ENCODE results near the gene CCDC7. TPM values are rescaled to one million over a fixed set of nuclear protein-coding genes. Genes with fewer than 3 reads are reported as not detected.
"Not testable (repeated sequence)": the region's sequence is repeated elsewhere in the genome, so short reads cannot be mapped to it uniquely, and the experiment has no call there.

The CCDC7 gene
- total RNA-seq, 4 donors from 2014 or later = 15.1 to 72.3 (median 22.6) TPM

DNA sequence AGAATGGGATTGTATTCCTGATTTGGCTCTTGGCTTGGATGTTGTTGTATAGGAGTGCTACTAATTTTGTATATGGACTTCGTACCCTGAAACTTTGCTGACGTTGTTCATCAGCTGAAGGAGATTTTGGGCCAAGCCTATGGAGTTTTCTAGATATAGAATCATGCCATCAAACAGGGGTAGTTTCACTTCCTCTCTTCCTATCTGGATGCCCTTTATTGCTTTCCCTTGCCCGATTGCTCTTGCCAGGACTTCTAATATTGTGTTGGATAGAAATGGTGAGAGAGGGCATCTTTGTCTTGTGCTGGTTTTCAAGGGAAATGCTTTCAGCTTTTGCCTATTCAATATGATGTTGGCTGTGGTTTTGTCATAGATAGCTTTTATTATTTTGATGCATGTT lies 92.3 kb downstream of the CCDC7 start:
- intact Hi-C loops (cut with DNase I) = no loop called here
- TF ChIP-seq, protein P1, sequence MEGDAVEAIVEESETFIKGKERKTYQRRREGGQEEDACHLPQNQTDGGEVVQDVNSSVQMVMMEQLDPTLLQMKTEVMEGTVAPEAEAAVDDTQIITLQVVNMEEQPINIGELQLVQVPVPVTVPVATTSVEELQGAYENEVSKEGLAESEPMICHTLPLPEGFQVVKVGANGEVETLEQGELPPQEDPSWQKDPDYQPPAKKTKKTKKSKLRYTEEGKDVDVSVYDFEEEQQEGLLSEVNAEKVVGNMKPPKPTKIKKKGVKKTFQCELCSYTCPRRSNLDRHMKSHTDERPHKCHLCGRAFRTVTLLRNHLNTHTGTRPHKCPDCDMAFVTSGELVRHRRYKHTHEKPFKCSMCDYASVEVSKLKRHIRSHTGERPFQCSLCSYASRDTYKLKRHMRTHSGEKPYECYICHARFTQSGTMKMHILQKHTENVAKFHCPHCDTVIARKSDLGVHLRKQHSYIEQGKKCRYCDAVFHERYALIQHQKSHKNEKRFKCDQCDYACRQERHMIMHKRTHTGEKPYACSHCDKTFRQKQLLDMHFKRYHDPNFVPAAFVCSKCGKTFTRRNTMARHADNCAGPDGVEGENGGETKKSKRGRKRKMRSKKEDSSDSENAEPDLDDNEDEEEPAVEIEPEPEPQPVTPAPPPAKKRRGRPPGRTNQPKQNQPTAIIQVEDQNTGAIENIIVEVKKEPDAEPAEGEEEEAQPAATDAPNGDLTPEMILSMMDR (IDR thresholded peaks at IDR 0.05) = no peak
- TF ChIP-seq POLR2A (IDR thresholded peaks at IDR 0.05; ENCODE audit: low read depth) = no peak
- no peak for TF ChIP-seq EP300 (IDR thresholded peaks at IDR 0.05)
- TF ChIP-seq POLR2AphosphoS5 (IDR thresholded peaks at IDR 0.05) = no peak

DNA sequence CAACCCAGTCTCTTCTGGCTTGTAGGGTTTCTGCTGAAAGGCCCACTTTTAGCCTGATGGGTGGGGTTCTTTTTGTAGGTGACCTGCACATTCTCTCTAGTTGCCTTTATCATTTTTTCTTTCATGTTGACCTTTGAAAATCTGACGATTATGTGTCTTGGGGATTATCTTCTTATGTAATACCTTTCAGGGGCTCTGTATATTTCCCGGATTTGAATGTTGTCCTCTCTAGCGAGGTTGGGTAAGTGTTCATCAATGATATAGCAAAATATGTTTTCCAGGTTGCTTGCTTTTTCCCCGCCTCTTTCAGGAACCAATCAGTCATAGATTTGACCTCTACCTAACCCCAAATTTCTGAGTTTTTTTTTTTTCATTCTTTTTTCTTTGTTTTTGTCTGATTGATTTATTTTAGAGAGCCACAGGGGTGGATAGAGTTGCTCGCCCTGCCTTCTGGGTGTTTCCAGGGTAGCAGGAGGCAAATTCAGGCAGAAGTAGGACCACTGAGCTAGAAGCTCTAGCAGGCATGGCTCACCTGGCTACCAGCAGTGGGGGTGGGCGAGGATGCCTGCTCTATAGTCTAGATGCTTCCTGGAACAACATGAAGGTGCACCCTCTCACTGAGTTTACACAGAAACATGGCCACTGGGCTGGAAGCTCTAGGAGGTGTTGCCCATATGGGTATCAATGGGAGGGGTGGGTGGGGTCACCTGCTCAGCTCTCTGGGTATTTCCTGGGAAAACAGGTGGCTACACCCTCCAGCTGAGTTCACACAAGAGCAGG lies 94.9 kb downstream of the CCDC7 start:
- Histone ChIP-seq H3K4me3 (no peak overlapping the region), H3K27me3 (no peaks in the 10 kb centered on the region), H3K36me3 (no peaks in the 10 kb centered on the region), H3K9me3 (no peaks in the 10 kb centered on the region), H3K4me1 (no peaks in the 10 kb centered on the region), H3K27ac (replicated peaks in 1 of 4) (no peak overlapping the region)
- intact Hi-C loops (cut with DNase I) = no loop called here
- TF ChIP-seq, protein P1 (IDR thresholded peaks at IDR 0.05) = no peak
- TF ChIP-seq POLR2AphosphoS5 (IDR thresholded peaks at IDR 0.05) (no peak), EP300 (IDR thresholded peaks at IDR 0.05) (no peak), POLR2A (IDR thresholded peaks at IDR 0.05; ENCODE audit: low read depth) (no peak)
- DNase-seq (ENCODE audit: extremely low spot score) = no peak
- 94% methylated on average over 6 of the region's 6 CpGs for WGBS

More for the DNA sequence above, 92.3 kb downstream of the CCDC7 start:
- H3K4me3 ChIP-seq = no peak overlapping the region
- no peaks in the 10 kb centered on the region for H3K27me3 ChIP-seq
- H3K36me3 ChIP-seq = no peaks in the 10 kb centered on the region
- H3K27ac ChIP-seq (replicated peaks in 1 of 4) = no peak overlapping the region
- peaks cover 0 to 10% (median 4%) of the 10 kb centered on the region in 4 donors for H3K9me3 ChIP-seq
- no peaks in the 10 kb centered on the region for H3K4me1 ChIP-seq
- DNase-seq (ENCODE audit: extremely low spot score) = no peak
- 86% methylated on average over 3 of the region's 3 CpGs for WGBS

DNA sequence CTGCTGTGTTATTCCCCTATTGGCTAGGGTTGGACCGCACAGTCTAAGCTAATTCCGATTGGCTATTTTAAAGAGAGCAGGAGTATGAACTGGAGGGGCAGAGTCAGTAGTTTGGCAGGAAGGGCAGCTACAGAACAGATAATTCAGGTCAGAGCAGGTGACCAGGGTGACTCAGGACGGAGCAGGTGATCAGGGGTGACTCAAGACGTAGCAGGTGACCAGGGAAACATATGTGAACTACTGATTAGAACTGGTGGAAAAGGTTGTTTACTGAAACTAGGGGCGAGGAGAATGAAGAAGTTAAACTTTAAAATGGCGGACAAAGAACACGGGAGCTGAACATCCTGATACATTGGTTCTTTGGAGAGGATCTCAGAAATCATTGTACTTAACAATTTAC lies 102.3 kb downstream of the CCDC7 start:
- H3K36me3 ChIP-seq = peaks cover 0 to 15% (median 2%) of the 10 kb centered on the region in 4 donors
- H3K9me3 ChIP-seq = peaks cover 0 to 3% (median 0%) of the 10 kb centered on the region in 4 donors
- WGBS = 94% methylated on average over 7 of the region's 7 CpGs
- H3K4me1 ChIP-seq = no peaks in the 10 kb centered on the region
- H3K27me3 ChIP-seq = no peaks in the 10 kb centered on the region
- no peak for DNase-seq (ENCODE audit: extremely low spot score)
- no peak overlapping the region for H3K4me3 ChIP-seq
- no peak overlapping the region for H3K27ac ChIP-seq (replicated peaks in 1 of 4)
- intact Hi-C loops (cut with DNase I) = no loop called here
- TF ChIP-seq, protein P1 (IDR thresholded peaks at IDR 0.05) = no peak
- no peak for TF ChIP-seq POLR2A (IDR thresholded peaks at IDR 0.05; ENCODE audit: low read depth)
- no peak for TF ChIP-seq EP300 (IDR thresholded peaks at IDR 0.05)
- no peak for TF ChIP-seq POLR2AphosphoS5 (IDR thresholded peaks at IDR 0.05)

DNA sequence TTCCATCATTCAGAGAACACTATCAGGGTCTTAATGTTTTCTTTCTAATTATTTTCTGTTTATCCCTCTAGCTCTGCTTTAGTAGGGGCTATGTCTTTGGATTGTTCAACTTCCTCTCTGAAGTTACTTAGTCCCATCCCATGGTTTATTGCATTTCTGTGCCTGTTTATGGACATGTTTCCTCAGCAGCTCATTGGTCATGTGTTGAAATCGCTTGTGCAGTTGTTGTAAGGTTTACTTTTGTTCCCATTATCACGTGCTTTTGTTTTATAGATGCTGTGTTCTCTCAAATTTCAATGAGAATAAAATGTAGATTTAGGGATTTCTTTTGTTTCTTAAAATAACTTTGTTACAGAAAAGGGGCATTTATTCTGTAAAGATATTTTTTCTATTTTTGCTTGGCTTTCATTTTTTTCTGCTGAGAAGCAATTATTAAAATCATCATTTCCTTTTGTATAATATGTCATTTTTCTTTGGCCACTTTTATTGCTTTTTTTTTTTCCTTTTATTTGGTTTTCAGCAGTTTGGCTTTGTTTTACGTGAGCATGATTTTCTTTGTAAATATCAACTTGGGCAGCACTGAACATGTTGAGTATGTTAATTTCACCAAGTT lies 110.9 kb downstream of the CCDC7 start:
- Histone ChIP-seq H3K27me3 (no peaks in the 10 kb centered on the region), H3K4me1 (no peaks in the 10 kb centered on the region), H3K4me3 (no peak overlapping the region), H3K36me3 (peaks cover 0 to 10% (median 0%) of the 10 kb centered on the region in 4 donors), H3K9me3 (no peaks in the 10 kb centered on the region), H3K27ac (replicated peaks in 1 of 4) (no peak overlapping the region)
- no peak for DNase-seq (ENCODE audit: extremely low spot score)
- intact Hi-C loops (cut with DNase I) = no loop called here
- TF ChIP-seq EP300 (IDR thresholded peaks at IDR 0.05) = no peak
- TF ChIP-seq, protein P1 (IDR thresholded peaks at IDR 0.05) = no peak
- TF ChIP-seq POLR2A (IDR thresholded peaks at IDR 0.05; ENCODE audit: low read depth) = no peak
- no peak for TF ChIP-seq POLR2AphosphoS5 (IDR thresholded peaks at IDR 0.05)
- WGBS = 71% methylated on average over 3 of the region's 3 CpGs

DNA sequence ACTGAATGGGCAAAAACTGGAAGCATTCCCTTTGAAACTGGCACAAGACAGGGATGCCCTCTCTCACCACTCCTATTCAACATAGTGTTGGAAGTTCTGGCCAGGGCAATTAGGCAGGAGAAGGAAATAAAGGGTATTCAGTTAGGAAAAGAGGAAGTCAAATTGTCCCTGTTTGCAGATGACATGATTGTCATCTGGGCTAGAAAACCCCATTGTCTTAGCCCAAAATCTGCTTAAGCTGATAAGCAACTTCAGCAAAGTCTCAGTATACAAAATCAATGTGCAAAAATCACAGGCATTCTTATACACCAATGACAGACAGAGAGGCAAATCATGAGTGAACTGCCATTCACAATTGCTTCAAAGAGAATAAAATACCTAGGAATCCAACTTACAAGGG lies 116.8 kb downstream of the CCDC7 start:
- H3K9me3 ChIP-seq; H3K36me3 ChIP-seq; H3K4me3 ChIP-seq; DNase-seq (ENCODE audit: extremely low spot score); H3K4me1 ChIP-seq; intact Hi-C loops (cut with DNase I); H3K27me3 ChIP-seq; H3K27ac ChIP-seq (replicated peaks in 1 of 4): not testable (repeated sequence)

Measured in esophagus muscularis mucosa (tissue), 4 donors.